KG1 (cell line): Measurements from ENCODE around the gene LRIG1.

Experiments
- DNase-seq: peaks from one replicate; lab custom pipeline; 2025; lab: John Stamatoyannopoulos, UW

The LRIG1 gene

DNA sequence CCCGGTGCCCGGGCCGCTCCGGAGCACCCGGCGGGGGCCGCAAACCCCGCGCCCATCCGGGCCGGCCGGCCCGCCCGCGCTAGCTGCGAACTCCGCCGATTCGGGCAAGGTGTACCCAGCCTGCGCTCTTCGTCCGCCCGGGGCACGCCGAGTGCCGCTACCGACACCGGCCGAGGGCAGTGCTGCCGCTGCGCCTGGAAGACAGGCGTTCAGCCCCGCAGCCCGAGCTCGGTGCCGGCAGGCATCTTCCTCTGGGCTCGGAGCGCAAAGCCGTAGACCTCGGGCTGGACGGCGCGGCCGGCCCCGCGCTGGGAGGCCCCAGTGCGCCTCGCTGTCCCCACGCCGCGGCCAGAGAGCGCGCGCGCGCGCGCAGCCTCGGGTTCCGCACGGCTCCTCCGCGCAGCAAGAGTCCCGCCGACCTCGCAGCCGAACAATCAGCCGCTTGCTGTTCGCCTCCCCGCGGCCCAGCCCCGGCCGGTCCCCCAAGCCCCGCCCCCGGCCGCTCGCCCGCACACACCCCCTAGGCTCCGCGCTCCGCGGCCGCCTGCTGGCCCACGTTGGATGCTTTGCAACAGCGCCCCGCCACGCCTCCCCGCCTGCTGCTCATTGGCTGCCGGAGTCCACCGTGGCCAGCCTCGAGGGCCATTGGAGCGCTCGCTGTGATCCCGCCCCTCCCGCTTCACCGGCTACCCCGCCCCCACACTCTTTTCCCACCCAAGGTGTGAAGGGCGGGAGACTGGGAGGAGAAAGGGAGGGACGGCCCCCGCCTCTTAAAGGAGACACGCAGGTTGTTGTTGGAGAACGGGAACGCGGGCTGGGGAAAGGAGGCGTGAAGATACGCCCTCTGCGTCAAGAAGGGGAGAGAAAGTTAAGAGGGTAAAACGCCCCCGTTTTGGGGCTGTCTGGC, at the start of gene LRIG1:
Gene LRIG1 (minus strand): TSS at position 447 of the 907 bp plus-strand sequence. CDS start 615 bp downstream, outside the sequence.
- peak; percentile 85 for DNase-seq

GRCh38 chr3:66544619-66545429, 44.0 kb upstream of the LRIG1 start:
- DNase-seq: no peak

- DNase-seq: no peak
These were observed 41.3 kb upstream of the LRIG1 start for GRCh38 chr3:66542153-66542552.

DNA sequence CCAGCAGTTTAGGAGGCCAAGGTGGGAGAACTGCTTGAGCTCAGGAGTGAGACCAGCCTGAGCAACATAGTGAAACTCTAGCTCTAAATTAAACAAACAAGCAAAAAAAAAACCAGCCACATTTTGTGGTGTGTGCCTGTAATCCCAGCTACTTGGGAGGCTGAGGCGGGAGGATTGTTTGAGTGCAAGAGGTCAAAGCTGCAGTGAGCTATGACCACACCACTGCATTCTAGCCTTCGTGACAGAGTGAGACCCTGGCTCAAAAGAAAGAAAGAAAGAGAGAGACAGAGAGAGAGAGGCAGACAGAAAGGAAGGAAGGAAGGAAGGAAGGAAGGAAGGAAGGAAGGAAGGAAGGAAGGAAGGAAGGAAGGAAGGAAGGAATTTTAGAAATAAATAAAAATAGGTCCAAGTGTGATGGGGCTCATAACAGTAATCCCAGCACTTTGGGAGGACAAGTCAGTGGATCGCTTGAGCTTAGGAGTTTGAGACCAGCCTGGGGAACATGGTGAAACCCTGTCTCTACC, 38.7 kb upstream of the LRIG1 start:
- no peak for DNase-seq

- no peak for DNase-seq
These were observed 37.6 kb upstream of the LRIG1 start for GRCh38 chr3:66538390-66538789.

GRCh38 chr3:66537735-66538134, 36.9 kb upstream of the LRIG1 start:
- no peak for DNase-seq

GRCh38 chr3:66536791-66537190, 36.0 kb upstream of the LRIG1 start:
- DNase-seq: no peak

- no peak for DNase-seq
These were observed 33.6 kb upstream of the LRIG1 start for GRCh38 chr3:66534304-66534845.

DNA sequence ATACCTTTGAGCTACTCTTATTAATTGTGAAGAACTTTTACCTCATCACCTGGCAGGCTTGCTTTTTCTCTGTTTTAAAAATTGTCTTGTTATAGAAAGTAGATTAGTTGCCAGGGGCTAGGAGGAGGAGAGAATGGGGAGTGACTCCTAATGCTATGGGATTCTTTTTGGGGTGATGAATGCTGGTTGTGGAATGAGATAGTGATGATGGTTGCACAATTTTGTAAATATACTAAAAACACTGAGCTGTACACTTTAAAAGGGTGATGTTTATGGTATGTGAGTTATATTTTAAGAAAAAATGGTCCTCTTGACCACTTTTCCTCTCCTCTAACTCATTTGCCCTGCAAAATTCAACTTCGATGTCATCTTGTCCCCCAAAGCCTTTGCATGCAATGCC, 31.8 kb upstream of the LRIG1 start:
- no peak for DNase-seq

DNA sequence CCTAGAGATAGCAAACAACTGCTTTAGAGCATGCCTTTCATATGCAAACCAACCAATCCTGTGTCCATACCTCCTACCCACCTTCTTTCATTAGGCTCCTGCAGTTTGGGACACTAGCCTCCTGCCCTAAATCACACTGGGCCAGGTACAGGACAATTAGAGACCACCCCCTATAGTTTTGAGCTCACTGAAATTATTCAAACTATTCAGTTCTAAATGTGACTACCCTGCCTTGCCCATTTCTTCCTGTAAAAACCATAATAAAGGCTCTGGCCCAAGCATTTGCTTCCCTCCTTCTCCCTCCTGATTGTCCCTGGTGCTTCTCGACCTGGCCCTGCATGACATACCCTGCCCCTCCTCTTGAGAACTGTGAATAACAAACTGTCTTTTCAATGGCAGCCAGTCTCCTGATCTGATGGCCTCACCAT, 31.4 kb upstream of the LRIG1 start:
- no peak for DNase-seq

- no peak for DNase-seq
These were observed 30.4 kb upstream of the LRIG1 start for GRCh38 chr3:66531256-66531655.

- DNase-seq: no peak
These were observed 26.4 kb upstream of the LRIG1 start for GRCh38 chr3:66527246-66527645.

DNA sequence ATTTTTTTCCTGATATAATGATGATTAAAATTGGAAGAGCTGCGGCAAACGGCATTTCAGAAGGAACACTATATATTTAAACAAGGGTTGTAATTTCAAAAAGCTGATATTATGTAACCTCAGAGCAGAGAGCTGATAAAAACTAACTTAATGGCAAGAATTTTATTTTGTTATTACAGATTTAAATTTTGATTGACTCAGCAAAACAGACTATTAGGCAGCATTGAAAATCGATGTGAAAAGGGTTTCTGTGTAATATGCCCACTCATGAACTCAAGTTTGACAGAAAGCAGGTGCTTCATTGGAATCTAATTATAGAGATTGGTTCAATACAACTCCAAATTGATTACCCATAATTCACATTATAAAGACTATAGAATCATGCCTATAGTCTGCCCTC, 24.9 kb upstream of the LRIG1 start:
- no peak for DNase-seq

- DNase-seq: no peak
These were observed 19.9 kb upstream of the LRIG1 start for GRCh38 chr3:66520724-66521123.

- DNase-seq: no peak
These were observed 17.8 kb upstream of the LRIG1 start for GRCh38 chr3:66518644-66519043.

- no peak for DNase-seq
These were observed 17.3 kb upstream of the LRIG1 start for GRCh38 chr3:66518126-66518525.

- no peak for DNase-seq
These were observed 16.4 kb upstream of the LRIG1 start for GRCh38 chr3:66517241-66517640.

GRCh38 chr3:66508461-66508860, 7.6 kb upstream of the LRIG1 start:
- DNase-seq: no peak

- DNase-seq: no peak
These were observed 6.8 kb upstream of the LRIG1 start for GRCh38 chr3:66507423-66508260.

DNA sequence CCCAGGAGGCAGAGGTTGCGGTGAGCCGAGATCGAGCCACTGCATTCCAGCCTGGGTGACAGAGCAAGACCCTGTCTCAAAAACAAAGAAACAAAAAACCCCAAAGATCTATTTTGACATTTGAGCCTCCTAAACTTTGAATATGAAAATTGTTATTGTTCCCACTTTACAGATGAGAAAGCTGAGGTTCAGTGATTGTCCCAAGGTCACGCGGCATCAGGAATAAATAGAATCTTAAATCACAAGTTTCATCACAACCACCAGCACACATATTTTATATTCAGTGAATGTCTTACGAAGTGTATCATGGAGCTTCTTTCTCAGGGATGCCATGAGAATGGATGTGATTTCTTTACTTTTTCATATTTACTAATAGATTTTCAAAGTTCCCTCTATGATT, 5.3 kb upstream of the LRIG1 start:
- DNase-seq: no peak

DNA sequence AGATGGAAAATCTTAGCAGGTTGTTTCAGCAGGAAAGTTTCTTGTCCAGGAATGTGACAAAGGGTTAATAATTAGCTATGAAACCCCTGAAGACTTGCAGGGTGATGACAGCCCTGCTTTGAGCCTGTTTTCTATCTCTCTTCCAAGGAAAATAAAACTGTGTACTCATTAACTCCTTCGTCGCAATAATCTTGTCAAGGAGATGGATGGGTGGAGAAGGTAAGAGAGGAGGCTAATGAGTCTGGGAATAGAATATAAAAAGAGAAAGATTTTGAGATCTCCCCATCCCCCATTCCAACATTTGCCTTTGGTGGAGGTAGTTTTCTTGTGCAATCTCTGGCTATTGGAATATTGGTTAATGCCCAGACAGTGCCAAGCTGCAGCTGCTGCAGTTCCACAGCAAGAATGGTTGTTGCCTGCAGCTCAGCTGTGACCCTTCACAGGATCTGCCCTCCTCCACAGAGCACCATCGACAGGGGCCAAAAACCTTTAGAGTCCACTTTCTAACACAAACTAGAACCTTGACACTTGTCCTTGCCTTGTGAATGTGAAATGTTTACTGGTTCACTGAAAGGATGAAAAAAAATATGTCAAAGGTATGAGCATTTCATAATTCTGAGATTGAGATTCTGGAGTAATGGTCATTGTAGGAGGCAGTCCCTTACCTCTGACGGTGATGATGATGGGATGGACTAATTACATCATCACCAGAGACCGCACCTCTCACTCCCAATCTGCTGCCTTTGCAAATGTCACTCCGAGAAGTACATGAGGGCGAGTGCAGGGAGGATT, 4.2 kb upstream of the LRIG1 start:
- no peak for DNase-seq
